DOHH2 (cell line): ENCODE measurements around the gene NUDT3.

Source experiments
- CTCF ChIP-seq: fragments of 200-600 bp; sonication (generic); IDR thresholded peaks from one replicate; pipeline ENCODE4 v1.5.1; 2014; ENCODE audit warnings: antibody characterized with exemption, mild to moderate bottlenecking, low read depth, low read length; ENCODE audit not compliant: poor library complexity, severe bottlenecking
- EZH2phosphoT487 ChIP-seq: fragments of 200-600 bp; sonication (generic); IDR thresholded peaks from 2 replicates; pipeline ENCODE4 v1.6.1; 2017; ENCODE audit warnings: borderline replicate concordance, mild to moderate bottlenecking, antibody characterized with exemption, low read length, moderate library complexity, mixed read lengths

DNA sequence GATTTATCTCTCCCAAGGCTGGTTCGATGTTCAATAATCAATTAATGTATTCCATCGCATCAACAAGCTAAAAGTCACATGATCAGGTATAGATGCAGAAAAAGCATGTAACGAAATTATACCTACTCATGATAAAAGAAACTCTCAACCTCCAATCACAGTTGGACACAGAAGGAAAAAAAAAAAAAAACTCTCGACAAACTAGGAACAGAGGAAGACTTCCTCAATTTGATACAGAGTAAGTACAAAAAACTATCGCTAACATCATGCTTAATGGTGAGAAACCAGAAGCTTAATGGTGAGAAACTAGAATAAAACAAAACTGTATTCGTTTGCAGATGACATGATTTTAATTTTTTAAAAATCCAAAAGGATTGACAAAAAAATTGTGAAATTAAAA lies 81.7 kb downstream of the NUDT3 start:
- TF ChIP-seq CTCF = no peak
- TF ChIP-seq EZH2phosphoT487 = no peak
